ENCODE data around the gene TPRG1L.

TPRG1L gene

DNA sequence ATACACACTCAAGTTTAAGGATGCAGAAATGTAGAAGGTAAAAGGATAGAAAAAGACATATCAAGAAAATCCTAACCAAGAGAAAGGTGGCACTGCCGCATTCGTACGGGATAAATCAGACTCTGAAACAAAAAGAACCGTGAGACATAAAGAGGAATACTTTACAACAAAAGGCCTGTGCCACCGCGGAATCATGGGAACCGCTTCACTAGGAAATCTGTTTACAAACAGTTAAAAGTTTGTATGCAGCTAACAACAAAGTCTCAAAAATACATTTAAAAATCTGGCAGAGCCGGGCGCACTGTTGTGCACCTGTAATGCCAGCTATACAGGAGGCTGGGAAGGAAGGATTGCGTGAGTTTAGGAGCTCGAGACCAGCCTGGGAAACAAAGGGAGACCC lies 17.0 kb downstream of the TPRG1L start:
- Histone ChIP-seq H3K27ac (ENCODE audit: low read length) (no peak overlapping the region), H3K27me3 (ENCODE audit: low read depth, low read length) (no peaks in the 10 kb centered on the region), H3K9me3 (ENCODE audit: control insufficient read depth in 1 of 2, low read length in 2 of 2) (no peaks in the 10 kb centered on the region), H3K4me3 (ENCODE audit: low read depth in 1 of 2, low read length in 2 of 2) (no peak overlapping the region), H3K36me3 (ENCODE audit: control insufficient read depth in 1 of 2, insufficient read depth in 2 of 2, low read length in 2 of 2) (peaks cover 21 to 59% of the 10 kb centered on the region in 2 donors), H3K4me1 (ENCODE audit: control insufficient read depth in 1 of 2, insufficient read depth in 2 of 2, low read length in 2 of 2) (no peaks in the 10 kb centered on the region)

DNA sequence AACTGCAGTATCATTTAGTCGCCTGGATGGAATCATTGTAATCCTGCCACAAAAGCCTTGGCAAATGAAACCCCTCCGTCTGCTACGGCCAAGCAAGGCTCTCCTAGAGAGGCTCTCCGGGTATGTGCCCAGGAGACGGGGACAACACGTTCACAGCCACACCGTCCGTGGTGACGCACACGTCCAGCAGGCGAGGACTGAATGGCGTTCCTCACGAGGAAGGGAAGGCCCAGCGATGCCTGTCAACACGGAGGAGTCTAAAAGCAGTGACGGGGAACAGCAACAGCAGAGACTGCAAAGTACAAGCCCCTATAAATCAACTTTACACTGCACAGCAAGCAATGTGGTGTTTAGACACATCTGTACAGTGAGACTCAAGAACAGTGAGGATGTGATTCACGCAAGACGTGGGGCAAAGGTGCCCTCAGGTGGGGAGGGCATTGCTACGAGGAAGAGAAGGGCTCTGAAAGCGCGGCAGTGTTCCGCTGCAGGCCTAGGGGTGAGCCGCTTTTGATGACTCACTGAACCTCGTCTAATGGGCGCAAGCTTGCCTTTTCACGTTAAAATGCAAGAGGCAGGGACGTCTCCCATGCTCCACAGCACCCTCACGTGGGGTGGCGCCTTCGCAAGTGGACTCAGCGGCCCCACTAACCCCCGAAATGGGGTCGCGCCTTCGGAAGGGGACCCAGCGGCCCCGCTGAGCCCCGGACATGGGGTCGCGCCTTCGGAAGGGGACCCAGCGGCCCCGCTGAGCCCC lies 18.3 kb downstream of the TPRG1L start:
- no peaks in the 10 kb centered on the region for H3K4me1 ChIP-seq (ENCODE audit: control insufficient read depth in 1 of 2, insufficient read depth in 2 of 2, low read length in 2 of 2)
- no peaks in the 10 kb centered on the region for H3K27me3 ChIP-seq (ENCODE audit: low read depth, low read length)
- no peaks in the 10 kb centered on the region for H3K9me3 ChIP-seq (ENCODE audit: control insufficient read depth in 1 of 2, low read length in 2 of 2)
- H3K27ac ChIP-seq (ENCODE audit: low read length): no peak overlapping the region
- H3K4me3 ChIP-seq (ENCODE audit: low read depth in 1 of 2, low read length in 2 of 2): no peak overlapping the region
- H3K36me3 ChIP-seq (ENCODE audit: control insufficient read depth in 1 of 2, insufficient read depth in 2 of 2, low read length in 2 of 2): peaks cover 12 to 52% of the 10 kb centered on the region in 2 donors

DNA sequence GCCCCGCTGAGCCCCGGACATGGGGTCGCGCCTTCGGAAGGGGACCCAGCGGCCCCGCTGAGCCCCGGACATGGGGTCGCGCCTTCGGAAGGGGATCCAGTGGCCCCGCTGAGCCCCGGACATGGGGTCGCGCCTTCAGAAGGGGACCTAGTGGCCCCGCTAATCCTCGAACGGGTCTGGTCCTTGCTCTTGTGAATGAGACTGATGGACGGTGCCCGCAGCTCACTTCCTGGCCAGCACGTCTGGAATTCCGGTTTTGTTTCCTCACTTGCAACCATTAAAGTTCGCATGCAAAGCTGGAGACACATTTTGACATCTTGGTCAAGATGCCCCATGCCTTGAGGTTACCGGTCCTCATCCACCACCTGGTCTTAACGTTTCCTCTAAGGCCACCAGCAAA lies 19.5 kb downstream of the TPRG1L start:
- no peaks in the 10 kb centered on the region for H3K9me3 ChIP-seq (ENCODE audit: control insufficient read depth in 1 of 2, low read length in 2 of 2)
- H3K4me3 ChIP-seq (ENCODE audit: low read depth in 1 of 2, low read length in 2 of 2): no peak overlapping the region
- no peaks in the 10 kb centered on the region for H3K27me3 ChIP-seq (ENCODE audit: low read depth, low read length)
- H3K4me1 ChIP-seq (ENCODE audit: control insufficient read depth in 1 of 2, insufficient read depth in 2 of 2, low read length in 2 of 2): peaks cover 9 to 11% of the 10 kb centered on the region in 2 donors
- peaks cover 5 to 47% of the 10 kb centered on the region in 2 donors for H3K36me3 ChIP-seq (ENCODE audit: control insufficient read depth in 1 of 2, insufficient read depth in 2 of 2, low read length in 2 of 2)
- H3K27ac ChIP-seq (ENCODE audit: low read length): no peak overlapping the region

DNA sequence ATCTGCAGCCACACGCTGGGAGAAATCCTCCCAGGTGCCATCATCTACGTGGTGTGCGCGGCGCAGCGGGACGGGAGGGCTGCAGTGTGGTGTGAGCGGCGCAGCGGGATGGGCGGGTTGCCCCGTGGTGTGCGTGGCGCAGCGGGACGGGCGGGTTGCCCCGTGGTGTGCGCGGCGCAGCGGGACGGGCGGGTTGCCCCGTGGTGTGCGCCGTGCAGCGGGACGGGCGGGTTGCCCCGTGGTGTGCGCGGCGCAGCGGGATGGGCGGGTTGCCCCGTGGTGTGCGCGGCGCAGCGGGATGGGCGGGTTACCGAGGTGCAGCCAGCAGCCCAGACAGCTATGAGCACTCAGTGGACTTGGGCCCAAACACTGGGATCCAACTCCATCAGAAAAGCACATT lies 20.4 kb downstream of the TPRG1L start:
- Histone ChIP-seq H3K4me1 (ENCODE audit: control insufficient read depth in 1 of 2, insufficient read depth in 2 of 2, low read length in 2 of 2) (peaks cover 10 to 17% of the 10 kb centered on the region in 2 donors), H3K4me3 (ENCODE audit: low read depth in 1 of 2, low read length in 2 of 2) (no peak overlapping the region)

DNA sequence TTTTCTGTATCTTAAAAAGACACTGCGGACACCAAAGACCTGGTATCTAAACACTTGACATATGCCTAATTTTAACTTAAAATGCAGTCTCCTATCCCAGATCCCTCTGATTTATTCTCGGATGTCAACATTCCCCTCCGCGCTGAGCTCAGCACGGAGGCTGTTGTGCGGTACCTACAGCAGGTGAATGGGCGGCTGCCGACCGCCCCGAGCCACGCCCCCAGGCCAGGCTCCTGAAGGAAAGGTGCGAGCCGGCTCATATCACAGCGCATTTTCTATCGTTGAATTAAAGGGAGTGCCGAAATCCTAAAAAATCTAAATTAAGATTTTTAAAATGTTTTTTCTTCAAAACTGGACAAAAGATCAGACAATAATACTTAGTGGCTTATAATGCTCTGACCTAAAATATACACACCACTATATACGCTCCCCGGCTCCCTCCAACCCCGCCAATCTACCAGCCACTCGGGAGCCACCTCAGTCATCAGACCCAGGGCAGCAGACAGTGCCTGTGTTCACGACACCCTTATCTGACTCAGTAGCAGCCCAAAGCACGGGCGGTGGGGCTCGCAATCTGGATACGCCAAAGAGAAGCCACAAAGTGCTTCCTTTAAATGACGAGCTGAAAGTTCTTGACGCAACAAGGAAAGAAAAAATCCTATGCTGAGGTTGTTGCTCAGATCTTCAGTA lies 21.0 kb downstream of the TPRG1L start:
- H3K4me3 ChIP-seq (ENCODE audit: low read depth in 1 of 2, low read length in 2 of 2): no peak overlapping the region
- peaks cover 10 to 23% of the 10 kb centered on the region in 2 donors for H3K4me1 ChIP-seq (ENCODE audit: control insufficient read depth in 1 of 2, insufficient read depth in 2 of 2, low read length in 2 of 2)
- H3K9me3 ChIP-seq (ENCODE audit: control insufficient read depth in 1 of 2, low read length in 2 of 2): no peaks in the 10 kb centered on the region
- H3K27me3 ChIP-seq (ENCODE audit: low read depth, low read length): peaks cover 5% of the 10 kb centered on the region
- no peak overlapping the region for H3K27ac ChIP-seq (ENCODE audit: low read length)
- H3K36me3 ChIP-seq (ENCODE audit: control insufficient read depth in 1 of 2, insufficient read depth in 2 of 2, low read length in 2 of 2): peaks cover 5 to 37% of the 10 kb centered on the region in 2 donors

More for the DNA sequence above, 20.4 kb downstream of the TPRG1L start:
- peaks cover 5 to 43% of the 10 kb centered on the region in 2 donors for H3K36me3 ChIP-seq (ENCODE audit: control insufficient read depth in 1 of 2, insufficient read depth in 2 of 2, low read length in 2 of 2)
- no peaks in the 10 kb centered on the region for H3K9me3 ChIP-seq (ENCODE audit: control insufficient read depth in 1 of 2, low read length in 2 of 2)
- H3K27ac ChIP-seq (ENCODE audit: low read length): no peak overlapping the region
- H3K27me3 ChIP-seq (ENCODE audit: low read depth, low read length): no peaks in the 10 kb centered on the region

DNA sequence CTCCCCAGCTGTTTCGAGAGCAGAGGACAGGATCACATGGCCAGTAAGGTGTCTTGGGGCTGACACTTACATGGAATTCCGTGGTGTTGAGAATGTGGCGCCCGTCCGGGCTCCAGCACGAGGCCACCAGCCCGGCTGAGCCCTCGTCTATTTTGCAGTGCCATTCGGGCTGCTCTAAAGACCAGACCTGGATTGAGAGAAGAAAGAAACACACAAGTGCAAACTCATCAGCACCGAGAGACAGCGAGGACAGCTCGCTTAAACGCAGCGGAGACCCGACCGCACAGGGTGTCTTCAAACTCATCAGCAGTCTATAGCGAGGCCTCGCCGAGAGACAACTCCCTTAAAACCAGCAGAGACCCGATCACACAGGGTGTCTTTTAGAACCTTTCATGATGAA lies 21.8 kb downstream of the TPRG1L start:
- H3K4me3 ChIP-seq (ENCODE audit: low read depth in 1 of 2, low read length in 2 of 2): no peak overlapping the region
- H3K36me3 ChIP-seq (ENCODE audit: control insufficient read depth in 1 of 2, insufficient read depth in 2 of 2, low read length in 2 of 2): peaks cover 5 to 31% of the 10 kb centered on the region in 2 donors
- H3K27ac ChIP-seq (ENCODE audit: low read length): no peak overlapping the region
- H3K27me3 ChIP-seq (ENCODE audit: low read depth, low read length): peaks cover 13% of the 10 kb centered on the region
- H3K9me3 ChIP-seq (ENCODE audit: control insufficient read depth in 1 of 2, low read length in 2 of 2): no peaks in the 10 kb centered on the region
- H3K4me1 ChIP-seq (ENCODE audit: control insufficient read depth in 1 of 2, insufficient read depth in 2 of 2, low read length in 2 of 2): peaks cover 10 to 31% of the 10 kb centered on the region in 2 donors

DNA sequence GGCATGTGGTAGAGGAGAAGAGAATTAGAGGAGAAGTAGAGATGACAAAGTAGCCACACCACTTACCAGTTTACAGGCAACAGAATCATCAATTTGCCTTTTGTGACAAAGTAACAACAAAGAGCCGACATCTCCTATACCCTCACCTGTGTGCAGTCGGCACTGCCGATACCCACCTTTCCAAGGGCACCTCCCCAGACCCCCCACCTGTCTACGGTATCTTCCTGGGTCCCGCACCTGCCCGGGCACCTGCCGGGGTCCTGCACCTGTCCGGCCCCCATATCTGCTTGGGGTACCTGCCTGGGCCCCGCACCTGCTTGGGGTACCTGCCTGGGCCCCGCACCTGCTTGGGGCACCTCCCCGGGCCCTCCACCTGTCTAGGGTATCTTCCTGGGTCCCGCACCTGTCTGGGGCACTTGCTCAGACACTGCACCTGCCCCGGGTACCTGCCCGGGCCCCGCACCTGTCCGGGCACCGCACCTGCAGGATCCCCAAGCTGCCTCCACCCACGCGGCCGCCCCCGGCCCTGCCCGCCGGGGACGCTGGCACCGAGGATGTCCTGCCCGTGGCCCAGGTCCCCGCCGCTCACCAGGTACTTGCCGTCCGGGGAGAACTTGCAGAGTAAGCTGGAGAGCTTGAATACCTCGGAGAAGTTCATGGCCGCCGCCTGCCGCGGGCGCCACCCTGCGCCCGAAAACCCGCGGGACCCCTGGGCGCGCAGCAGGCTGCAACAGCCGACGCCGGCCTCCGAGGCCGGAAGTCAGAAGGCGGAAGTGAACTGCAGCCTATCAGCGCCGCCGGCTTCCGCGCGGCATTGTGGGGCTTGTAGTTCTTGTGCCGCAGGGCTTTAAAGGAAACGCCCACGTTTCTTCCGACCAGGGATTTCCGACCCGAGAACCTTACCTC lies 24.8 kb downstream of the TPRG1L start, which contains the start of gene WRAP73:
WRAP73 (minus strand) TSS at position 762 of the 906 bp plus-strand sequence; CDS start at position 658, 104 bp downstream.
- no peaks in the 10 kb centered on the region for H3K9me3 ChIP-seq (ENCODE audit: control insufficient read depth in 1 of 2, low read length in 2 of 2)
- peaks cover 10 to 45% of the 10 kb centered on the region in 2 donors for H3K4me1 ChIP-seq (ENCODE audit: control insufficient read depth in 1 of 2, insufficient read depth in 2 of 2, low read length in 2 of 2)
- H3K27ac ChIP-seq (ENCODE audit: low read length): no peak within 1 kb of the TSS
- peaks cover 5 to 23% of the 10 kb centered on the region in 2 donors for H3K36me3 ChIP-seq (ENCODE audit: control insufficient read depth in 1 of 2, insufficient read depth in 2 of 2, low read length in 2 of 2)
- H3K27me3 ChIP-seq (ENCODE audit: low read depth, low read length): peaks cover 24% of the 10 kb centered on the region
- H3K4me3 ChIP-seq (ENCODE audit: low read depth in 1 of 2, low read length in 2 of 2): peak within 1 kb of the TSS; percentile 67 to 98

DNA sequence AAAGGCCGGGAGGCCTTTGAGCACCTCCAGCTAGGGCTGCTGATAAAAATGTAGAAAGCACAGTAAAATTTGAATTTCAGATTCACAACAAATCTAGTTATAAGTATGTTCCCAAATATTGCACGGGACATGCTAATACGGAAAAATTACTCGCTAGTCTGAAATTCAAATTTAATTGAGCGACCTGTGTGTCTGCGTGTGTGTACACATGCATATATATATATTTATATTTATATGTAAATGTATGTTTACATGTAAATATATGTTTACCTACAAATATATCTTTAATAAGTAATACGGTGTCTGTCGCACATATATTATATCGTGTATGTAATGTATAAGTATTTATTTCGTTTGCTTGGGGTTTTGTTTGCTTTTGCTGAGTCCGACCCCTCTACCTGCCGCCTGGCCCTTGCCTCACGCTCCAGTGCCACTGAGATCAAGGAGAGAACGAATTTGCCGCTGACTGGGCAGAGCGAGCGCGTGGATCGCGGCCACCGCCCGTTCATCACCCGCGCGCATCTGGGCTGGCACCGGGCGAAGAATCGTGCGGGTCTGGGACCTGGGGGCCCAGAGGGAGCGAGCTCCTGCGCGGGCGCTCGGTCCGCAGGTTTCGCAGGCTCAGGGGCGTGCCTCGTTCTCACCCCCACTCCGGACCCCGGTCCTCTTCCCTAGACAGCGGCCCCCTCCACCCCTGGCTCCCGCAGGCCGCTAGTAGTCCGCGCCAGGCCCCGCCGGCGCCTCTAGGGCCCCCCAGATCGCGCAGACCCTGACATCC lies 25.6 kb downstream of the TPRG1L start:
- Histone ChIP-seq H3K27me3 (ENCODE audit: low read depth, low read length) (peaks cover 24% of the 10 kb centered on the region), H3K9me3 (ENCODE audit: control insufficient read depth in 1 of 2, low read length in 2 of 2) (no peaks in the 10 kb centered on the region), H3K4me1 (ENCODE audit: control insufficient read depth in 1 of 2, insufficient read depth in 2 of 2, low read length in 2 of 2) (peaks cover 10 to 45% of the 10 kb centered on the region in 2 donors), H3K36me3 (ENCODE audit: control insufficient read depth in 1 of 2, insufficient read depth in 2 of 2, low read length in 2 of 2) (peaks cover 5 to 16% of the 10 kb centered on the region in 2 donors), H3K27ac (ENCODE audit: low read length) (no peak overlapping the region), H3K4me3 (ENCODE audit: low read depth in 1 of 2, low read length in 2 of 2) (peak overlapping the region; percentile 67 to 98)

DNA sequence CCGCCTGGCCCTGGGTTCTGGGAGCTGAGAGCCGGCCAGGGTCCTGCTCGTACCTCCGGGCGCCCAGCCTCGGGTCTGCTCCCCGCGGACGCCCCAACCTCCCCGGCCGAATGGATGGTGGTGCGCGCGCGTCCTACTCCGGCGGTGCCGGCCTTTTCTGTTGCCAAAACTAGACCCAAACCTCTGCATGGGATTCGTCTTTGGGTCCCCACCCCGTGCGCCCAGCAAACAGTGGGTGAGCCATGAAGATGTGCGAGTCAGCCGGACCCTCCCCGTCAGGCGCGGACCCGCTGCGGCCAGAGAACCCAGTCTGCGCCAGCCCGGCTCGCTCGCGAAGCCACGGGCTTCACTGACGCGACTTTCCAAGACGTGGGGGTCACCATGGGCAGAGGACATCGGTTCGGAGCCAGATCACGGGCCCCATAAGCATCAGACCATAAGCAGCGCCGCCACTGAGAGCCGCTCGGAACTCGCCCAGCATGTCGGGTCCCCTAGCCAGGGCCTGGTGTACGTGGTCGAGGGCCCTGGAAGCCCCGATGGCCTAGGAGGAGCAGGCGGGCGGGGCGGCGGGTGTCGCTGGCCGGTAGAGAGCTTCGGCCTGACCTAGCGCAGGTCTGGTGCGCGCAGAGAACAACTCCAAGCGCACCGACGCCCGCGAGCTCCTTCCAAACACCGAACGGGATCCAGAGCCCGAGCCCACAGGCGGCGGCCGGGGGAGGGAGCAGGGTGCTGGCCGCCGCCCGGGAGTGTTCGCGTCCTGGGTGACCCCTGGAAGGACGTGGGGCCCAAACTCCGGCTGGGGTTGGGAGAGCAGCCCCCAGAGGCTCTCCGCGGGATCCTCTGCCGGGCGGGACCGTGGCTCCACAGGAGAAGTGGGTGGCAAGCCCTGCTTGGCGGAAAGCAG lies 26.5 kb downstream of the TPRG1L start:
- Histone ChIP-seq H3K27ac (ENCODE audit: low read length) (no peak overlapping the region), H3K4me1 (ENCODE audit: control insufficient read depth in 1 of 2, insufficient read depth in 2 of 2, low read length in 2 of 2) (peaks cover 10 to 45% of the 10 kb centered on the region in 2 donors), H3K4me3 (ENCODE audit: low read depth in 1 of 2, low read length in 2 of 2) (peak overlapping the region in 1 of 2 donors; percentile 55), H3K36me3 (ENCODE audit: control insufficient read depth in 1 of 2, insufficient read depth in 2 of 2, low read length in 2 of 2) (peaks cover under 1 to 8% of the 10 kb centered on the region in 2 donors), H3K27me3 (ENCODE audit: low read depth, low read length) (peaks cover 24% of the 10 kb centered on the region), H3K9me3 (ENCODE audit: control insufficient read depth in 1 of 2, low read length in 2 of 2) (no peaks in the 10 kb centered on the region)
